COR-L47 (cell line): ENCODE results near the gene PHF5A.

Experiments used
- DNase-seq: peaks from one replicate; lab custom pipeline; 2025; lab: John Stamatoyannopoulos, UW

PHF5A gene, protein sequence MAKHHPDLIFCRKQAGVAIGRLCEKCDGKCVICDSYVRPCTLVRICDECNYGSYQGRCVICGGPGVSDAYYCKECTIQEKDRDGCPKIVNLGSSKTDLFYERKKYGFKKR

DNA sequence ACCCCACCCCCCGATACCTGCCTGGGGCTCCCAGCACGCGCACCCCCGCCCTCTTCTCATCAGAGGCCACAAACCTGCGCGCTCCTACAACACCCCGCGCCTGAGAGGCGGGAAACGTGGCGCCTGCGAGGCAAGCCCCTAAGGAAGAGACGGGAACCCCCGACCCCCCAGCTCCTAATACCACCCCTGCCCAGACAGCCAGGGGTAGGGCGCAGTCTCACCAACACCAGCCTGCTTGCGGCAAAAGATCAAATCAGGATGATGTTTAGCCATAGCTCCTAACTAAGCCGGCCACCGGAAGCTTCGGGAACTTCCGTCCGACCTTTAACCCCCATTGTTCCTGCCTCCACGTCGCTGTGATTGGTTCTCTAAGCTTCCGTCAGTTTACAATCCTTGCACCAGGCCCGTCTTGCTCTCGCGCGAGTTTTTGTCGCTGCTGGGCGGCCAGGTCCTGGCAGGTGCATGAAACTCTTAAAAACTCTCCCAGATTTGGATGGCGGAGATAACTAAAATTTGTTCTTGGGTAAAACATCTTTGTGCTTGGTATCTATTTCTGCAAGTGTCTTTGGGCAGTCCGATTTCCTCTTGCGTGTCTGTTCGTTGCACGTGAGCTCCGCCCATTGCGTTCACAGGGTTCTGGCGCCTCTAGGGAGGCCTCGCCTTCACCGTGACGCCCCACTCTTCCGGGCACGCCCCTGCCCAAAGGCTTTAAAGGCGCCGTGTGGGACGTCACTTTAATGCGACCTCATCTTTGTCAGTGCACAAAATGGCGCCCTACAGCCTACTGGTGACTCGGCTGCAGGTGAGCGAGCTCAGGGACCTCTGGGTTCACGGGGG is at the start of gene PHF5A, which contains the start of gene ACO2:
Gene PHF5A (minus strand): TSS at position 312 of the 837 bp plus-strand sequence. CDS start 39 bp downstream, at position 273.
Gene ACO2 (plus strand): TSS at position 737 of the 837 bp plus-strand sequence. CDS start 30 bp downstream, at position 767.
- DNase-seq = peak; percentile 95

DNA sequence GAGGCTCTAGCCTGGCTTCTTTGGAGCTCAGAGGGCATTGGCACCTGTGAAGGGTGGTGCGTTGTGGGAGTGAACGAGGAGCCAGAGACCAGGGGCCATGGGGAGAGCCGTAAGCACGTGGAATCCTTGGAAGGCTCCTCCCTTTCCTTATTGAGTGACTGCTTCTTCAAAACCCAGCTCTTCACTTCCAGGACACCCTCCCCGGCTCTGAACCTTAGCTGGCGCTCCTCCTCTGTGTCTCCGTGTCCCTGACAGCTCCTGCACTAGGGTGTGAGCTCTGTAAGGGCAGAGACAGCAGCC is 49.5 kb upstream of the PHF5A start:
- no peak for DNase-seq

DNA sequence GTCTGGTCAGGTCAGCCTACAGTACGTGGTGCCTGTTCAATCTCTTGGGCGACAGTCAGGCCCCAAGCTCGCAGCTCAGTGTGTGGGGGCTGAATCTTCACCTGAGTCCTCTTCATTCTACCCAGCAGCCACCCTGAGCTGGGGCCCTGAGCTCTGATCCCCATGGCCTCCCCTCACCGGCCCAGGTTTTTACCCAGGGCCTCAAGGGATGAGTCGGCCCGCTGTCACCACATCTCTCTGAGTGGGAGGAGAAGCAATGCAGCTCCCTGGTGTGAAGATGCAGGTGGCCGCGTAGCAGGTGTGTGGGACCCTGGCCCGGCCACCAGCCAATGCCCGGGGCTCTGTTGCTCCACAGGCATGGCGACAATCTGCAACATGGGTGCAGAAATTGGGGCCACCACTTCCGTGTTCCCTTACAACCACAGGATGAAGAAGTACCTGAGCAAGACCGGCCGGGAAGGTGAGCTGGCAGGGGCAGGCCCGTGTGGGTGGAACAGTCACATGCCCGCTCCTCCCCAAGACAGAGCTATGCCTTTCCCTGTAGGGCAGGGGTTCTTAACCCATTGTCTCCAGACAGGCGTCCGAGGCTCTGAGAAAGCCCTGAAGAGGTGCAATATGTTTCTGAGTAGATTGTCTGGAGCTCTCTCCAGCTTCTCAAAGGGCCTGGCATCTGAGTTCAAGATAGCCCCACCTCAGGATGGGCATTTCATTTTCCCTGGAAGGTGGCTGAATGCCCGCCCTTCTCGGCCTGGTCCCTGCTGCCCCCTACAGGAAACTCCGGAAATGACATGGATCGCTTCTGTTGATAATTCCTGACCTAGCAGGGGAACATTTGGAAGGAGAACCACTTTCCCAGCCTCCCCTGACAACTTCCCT is 48.9 kb upstream of the PHF5A start:
- peak; percentile 25 for DNase-seq

DNA sequence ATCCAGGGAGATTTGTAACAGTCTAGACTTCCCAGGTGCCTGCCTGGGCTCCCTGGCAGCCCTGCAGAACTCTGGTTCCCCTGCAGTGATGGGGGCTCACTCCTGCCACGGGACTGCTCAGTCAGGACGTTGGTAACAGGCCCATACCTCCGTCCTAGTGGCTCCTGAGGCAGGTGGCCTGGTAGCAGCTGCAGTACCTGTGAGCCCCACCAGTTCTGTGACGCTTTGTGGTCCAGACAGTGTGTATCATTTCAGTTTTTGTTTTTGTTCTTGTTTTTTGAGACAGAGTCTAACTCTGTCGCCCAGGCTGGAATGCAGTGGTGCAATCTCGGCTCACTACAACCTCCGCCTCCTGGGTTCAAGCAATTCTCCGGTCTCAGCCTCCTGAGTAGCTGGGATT is 48.0 kb upstream of the PHF5A start:
- DNase-seq = no peak

DNA sequence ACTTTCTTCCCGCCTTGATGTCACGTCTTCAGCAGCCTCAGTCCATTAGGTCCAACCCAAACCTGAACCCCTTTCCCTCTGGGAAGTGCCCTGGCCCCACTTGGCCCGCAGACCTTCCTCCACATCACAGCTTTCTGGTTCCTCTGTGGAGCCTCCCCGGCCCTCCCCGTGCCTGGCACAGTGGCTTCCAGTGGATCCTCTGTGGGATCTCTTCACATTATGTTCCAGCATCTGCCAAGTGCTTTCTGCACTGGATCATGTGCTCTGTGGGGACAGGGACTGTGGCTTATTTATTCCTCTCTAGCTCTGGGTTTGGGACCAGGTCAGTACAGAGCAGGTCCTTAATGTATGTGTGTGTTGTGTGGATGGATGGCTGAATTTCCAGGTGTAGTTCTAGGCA is 44.9 kb upstream of the PHF5A start:
- no peak for DNase-seq

DNA sequence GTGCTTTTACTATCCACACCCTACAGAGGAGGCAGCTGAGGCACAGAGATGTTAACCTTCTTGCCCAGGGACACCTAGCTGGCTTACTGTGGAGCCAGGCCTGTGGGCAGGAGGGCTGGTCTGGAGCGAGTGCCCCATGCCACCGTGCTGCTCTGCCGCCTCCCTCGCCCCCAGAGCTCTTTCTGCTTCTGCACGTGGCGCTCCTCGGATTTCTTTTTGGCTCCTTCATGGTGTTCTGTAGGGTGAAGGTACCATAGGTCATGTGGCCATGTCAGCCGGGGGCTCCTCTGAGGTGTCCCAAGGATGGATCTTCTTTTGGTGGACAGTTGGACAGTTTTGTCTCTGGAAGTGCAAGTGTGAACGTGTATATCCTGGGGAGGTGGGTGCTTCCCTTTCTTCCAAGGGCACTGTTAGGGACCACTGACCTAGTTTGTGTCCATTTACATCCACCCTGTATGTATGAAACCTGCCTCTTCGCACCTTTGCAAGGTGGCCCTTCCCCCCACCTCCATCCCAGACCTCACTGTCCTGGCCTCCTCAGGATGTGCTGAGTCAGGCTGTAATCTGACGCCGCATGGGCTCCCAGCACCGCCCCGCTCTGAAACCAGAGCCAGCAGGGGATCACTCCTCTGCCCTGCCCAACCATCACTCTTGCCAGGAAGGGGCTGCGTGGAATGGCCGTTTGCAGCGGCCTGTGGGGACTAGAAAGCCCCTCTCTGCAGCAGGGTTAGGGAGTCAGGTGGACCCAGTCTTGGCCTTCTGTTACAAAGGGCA is 44.1 kb upstream of the PHF5A start:
- no peak for DNase-seq

DNA sequence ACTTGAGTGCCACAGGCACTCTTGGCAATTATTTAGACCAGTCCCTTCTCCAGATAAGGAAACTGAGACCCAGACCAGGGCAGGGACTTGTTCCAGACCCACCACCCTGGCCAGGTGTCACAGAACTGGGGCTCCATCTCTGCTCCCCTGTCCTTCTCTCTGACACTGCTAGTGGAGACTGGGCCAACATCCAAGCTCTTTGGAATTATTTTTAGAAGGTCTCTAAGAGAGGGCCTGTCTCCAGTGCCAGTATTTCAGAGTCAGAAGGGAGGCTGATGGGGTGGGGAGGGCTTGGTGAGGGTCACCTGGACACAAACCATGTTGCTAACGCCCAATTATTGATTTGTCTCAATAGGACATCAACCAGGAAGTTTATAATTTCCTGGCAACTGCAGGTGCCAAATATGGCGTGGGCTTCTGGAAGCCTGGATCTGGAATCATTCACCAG is 43.1 kb upstream of the PHF5A start:
- no peak for DNase-seq

DNA sequence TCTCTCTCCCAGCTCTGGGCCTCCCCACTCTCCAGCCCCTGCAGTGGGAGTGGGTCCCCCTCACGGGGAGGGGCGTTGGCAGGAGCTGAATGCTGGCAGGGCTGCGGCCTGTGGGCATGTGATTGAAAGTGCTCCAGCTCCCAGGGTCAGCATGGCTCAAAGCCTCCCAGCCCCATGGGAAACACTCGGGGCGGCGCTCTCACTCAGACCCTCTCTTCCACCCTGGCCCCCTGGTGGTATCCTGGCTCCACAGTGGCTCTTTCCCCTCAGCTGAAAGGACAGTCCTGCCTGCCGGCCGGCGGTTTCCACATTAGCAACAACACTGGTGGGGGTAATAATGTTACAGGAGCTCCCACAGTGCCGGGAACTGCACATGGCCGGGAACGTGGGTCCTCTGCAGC is 40.3 kb upstream of the PHF5A start:
- no peak for DNase-seq

DNA sequence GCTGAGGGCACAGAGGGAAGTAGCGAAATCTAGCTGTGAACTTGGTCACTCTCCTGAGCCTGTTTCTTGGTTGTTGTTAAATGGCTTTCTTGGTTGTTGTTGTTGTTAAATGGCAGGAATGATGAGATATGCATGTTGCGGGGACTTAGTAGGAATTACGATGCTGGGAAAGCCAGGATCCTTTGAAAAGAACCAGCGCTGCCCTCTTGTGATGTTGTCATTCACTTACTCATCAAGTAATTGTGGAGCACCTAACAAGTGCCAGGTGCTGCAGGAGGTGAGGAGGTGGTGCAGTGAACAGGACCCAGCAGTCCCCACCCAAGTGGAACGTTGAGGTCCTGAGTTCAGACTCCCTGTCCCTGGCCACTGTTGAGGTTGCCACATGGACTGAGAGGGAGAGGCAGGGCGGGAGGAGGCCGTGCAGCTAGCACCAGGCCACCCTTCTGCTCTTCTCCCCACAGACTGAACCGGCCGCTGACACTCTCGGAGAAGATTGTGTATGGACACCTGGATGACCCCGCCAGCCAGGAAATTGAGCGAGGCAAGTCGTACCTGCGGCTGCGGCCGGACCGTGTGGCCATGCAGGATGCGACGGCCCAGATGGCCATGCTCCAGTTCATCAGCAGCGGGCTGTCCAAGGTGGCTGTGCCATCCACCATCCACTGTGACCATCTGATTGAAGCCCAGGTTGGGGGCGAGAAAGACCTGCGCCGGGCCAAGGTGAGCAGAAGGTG is 39.0 kb upstream of the PHF5A start:
- DNase-seq = no peak

DNA sequence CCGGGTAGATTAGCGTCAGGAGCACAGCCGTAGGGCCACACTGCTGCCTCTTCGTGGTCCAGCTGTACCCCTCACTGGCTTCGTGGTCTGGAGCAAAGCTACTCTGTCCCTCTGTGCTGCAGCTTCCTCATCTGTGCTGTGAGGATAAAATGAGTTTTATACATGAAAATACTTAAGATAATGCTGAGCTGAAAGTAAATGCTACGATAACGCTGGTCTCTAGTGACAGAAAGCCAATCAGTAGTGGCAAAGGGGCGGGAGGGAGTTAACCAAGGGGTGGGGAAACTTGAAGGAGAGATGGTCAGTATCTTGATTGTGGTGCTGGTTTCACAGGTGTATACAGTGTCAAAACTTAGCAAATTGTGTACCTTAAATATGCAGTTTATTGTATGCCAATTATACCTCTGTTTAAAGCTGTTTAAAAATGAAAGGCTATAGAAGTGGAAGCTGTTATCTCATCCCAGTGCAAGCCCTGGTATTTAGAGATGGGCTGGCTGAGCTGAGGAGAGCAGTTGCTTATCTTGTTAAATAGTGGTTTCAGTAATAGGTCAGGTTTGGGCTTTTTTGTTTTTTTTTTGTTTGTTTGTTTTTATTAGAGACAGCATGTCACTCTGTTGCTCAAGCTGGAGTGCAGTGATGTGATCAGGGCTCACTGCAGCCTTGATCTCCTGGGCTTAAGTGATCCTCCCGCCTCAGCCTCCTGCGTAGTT is 37.2 kb upstream of the PHF5A start:
- DNase-seq = no peak

DNA sequence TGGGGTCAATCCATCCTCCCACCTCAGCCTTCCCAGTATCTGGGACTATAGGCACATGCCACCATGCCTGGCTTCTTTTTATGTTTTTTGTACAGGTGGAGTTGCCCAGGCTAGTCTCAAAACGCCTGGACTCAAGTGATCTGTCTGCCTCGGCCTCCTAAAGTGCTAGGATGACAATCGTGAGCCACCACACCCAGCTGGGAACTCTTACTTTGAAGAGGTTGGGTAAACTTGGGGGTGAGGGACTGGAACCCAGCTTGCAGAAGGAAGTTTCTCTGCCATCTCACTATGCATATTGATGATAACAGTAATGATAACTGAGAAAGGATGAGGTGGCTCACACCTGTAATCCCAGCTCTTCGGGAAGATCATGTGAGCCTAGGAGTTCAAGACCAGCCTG is 36.3 kb upstream of the PHF5A start:
- no peak for DNase-seq

DNA sequence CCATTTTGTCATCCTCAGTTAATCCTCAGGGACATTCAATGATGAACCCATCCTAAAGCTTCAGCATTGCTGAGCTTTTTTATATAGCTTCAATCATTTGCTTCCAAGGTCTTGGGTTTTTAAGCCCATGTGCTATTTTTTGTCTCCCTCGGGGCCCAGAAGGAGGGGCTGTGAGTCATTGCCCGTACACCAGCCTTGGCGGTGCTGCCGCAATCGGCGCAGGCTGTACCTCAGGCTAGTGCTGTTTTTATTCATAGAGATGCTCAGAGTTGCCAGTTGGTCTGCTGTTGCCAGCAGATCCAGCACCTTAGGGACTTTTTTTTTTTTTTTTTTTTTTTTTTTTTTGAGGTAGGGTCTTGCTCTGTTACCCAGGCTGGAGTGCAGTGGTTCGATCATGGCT is 35.9 kb upstream of the PHF5A start:
- no peak for DNase-seq

DNA sequence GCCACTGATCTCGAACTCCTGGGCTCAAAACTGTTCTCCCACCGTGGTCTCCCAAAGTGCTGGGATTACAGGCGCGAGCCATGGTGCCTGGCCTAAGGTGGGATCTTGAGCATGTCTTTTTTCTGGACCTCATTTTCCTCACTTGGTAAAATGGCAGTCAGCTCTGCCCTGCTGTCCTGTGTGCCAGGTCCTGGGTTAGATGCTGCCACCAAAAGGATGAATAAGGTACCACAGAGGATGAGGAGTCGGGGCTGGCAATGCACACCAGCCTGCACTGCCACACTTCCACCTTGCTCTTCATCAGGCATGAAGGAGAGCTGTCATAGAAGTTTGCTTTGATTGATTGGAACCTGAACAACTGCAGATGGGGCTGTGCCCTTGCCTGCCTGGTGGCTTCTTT is 32.7 kb upstream of the PHF5A start:
- no peak for DNase-seq

DNA sequence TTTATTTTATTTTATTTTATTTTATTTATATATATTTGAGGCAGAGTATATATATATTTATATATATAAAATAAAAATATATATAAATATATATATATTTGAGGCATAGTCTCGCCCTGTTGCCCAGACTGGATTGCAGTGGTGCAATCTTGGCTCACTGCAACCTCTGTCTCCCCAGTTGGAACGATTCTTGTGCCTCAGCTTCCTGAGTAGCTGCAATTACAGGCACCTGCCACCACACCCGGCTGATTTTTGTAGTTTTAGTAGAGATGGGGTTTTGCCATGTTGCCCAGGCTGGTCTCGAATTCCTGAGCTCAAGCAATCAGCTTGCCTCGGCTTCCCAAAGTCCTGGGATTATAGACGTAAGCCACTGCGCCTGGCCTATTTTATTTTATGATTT is 31.8 kb upstream of the PHF5A start:
- no peak for DNase-seq

DNA sequence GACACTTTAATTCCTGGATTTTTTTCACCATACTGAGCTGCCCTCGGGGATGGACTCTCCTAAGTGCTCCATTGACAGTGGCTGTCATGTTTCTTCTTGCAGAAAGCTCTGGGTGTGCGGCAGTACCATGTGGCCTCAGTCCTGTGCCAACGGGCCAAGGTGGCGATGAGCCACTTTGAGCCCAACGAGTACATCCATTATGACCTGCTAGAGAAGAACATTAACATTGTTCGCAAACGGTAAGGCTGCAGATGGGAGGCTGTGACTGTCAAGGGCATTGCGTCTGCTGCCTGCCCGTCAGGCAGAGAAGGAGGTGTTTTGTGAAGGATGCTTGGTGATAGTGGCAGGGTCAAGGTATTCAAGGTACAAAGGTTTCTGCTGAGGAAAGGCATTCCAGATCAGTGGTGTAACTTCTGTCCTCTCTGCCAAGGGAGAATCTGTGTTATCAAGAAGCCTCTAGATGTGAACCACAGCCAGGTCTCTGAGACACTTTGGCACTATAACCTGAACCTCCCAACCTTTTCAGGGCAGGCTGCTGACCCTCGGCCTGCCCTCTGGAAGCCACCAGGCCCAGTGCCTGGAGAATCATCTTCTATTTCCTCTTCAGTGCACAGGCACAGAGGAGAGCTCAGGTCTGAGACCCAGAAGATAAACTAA is 31.3 kb upstream of the PHF5A start:
- DNase-seq = no peak

DNA sequence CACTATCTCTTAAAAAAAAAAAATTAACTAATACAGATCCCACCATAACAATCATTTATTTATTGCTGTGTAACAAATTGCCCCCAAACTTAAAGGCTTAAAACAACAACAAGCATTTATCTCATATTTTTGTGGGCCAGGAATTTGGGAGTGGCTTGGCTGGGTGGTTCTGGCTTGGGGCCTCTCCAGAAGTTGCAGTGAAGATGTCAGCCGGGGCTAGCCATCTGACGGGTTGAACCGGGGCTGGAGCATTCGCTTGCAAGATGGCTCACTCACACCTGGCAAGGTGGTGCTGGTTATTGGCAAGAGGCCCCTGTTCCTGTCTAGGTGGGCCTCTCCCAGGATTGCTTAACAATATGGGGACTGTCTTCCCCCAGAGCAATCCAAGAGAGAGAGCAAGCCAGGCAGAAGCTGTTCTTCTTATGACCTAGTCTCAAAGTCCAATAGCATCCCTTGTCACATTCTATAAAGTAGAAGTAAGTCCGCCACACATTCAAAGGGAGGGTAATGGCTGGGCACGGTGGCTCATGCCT is 29.9 kb upstream of the PHF5A start:
- DNase-seq = no peak

DNA sequence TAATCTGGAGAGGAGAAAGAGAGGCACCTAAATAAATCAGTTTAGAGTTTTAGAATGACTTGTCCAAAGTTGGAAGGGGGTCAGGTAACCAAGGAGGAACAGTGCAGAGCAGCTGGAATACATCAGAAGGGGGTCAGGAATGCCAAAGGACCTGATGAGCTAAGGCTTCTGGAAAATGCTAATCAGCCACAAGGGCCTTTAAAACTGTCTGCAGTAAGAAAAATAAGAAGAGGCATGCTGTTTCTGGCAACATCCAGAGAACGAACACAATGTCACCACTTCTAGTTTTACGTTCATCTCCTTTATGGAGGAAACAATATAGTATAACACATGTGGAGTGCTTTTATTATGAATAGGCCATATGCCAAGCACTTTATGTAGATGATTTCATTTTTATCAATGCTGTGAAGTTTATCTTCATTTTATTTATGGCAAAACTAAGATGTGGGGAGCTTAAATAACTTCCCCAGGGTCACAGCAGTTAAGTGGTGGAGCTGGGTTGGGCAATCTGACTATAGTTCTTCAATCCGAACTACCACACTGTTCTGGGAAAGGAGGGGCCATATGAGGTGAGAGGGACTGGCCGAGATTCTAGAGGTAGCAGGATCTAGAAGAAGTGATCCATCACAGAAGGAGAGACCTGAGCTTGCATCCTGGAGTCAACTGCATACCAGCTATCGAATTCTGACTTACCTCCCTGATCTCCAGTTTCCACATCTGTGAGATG is 23.0 kb upstream of the PHF5A start:
- no peak for DNase-seq

DNA sequence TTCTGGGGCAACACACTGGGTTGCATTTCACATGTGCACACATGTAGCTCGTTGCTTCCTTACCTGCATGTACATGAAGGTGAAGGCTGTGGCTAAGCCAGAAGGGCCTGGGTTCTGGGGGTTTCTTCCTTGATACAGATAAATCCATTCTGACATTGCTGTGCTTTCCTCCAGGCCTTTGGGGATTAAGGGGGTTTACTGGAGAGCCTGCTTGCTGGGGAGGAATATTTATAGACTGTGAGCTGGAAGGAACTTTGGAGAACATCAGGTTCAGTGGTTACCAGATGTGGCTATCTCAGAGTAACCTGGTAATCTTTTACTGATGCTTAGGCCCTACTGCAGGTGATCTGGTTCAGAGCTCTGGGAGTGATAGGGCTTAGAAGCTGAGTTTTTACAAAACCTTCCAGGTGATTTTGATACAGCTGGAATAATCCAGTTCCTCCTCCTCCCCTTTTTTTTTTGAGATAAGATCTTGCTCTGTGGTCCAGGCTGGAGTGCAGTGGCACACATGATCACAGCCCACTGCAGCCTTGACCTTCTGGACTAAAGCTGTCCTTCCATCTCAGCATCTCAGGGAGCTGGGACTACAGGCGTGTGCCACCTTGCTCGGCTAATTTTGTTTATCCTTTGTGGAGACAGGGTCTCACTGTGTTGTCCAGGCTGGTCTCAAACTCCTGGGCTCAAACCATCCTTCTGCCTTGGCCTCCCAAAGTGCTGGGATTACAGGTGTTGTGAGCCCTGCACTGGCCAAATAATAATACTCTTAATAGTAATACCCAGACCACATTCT is 20.3 kb upstream of the PHF5A start:
- no peak for DNase-seq
